GM12878 (cell line): ENCODE data around the gene EFNA4. TPM values are rescaled to one million over a fixed set of nuclear protein-coding genes. Genes with fewer than 3 reads are reported as not detected.
A peak's percentile ranks its signal among the peaks of the same experiment; 100 is the strongest.

Experiments used
- ATAC-seq: fragments of 200-7000 bp; cut with Tn5 transposase; 3 replicates; pipeline ENCODE4 v1.9.1; 2020; ENCODE audit warnings: mild to moderate bottlenecking, moderate library complexity
- BruUV-seq: library from RNA; stranded (reverse); fragments of 400-500 nt; replicated peaks from 2 replicates; lab custom pipeline; 2021; lab: Mats Ljungman, UMichigan
- CTCF ChIA-PET: fragments of 300-600 bp; sonication (Branson Sonifier 250); formaldehyde crosslinking; extraction: SDS; loops from one replicate; lab custom pipeline; 2021; ENCODE audit warnings: inconsistent platforms; lab: Yijun Ruan, JAX
- POLR2A ChIA-PET: fragments of 350-600 bp; formaldehyde crosslinking; extraction: SDS; loops from one replicate; lab custom pipeline; 2021; ENCODE audit warnings: inconsistent platforms; lab: Charles Lee
- RAD21 ChIA-PET: fragments of 300-600 bp; sonication (Branson Sonifier 250); formaldehyde crosslinking; loops from one replicate; lab custom pipeline; 2023; ENCODE audit warnings: antibody characterized with exemption; ENCODE audit not compliant: unreplicated experiment; lab: Charles Lee
- SMC1A ChIA-PET: fragments of 300-600 bp; sonication (Branson Sonifier 250); formaldehyde crosslinking; loops from one replicate; lab custom pipeline; 2023; ENCODE audit not compliant: unreplicated experiment, uncharacterized antibody; lab: Charles Lee
- DNase-seq: peaks from one replicate; pipeline ENCODE4 v3.0.0-alpha.2; 2011; ENCODE audit warnings: low read depth, low spot score
- FAIRE-seq: peaks from 3 replicates; lab custom pipeline; 2011; peaks lifted over from hg19 to GRCh38; lab: Jason Lieb, UNC
- H2AFZ ChIP-seq: 2 replicates; pipeline ENCODE4 v1.6.0; 2011; ENCODE audit warnings: low read depth, low read length, control low read depth; ENCODE audit not compliant: control insufficient read depth
- H3K27ac ChIP-seq: 2 replicates; pipeline ENCODE4 v1.5.1; 2011; ENCODE audit warnings: control low read depth; ENCODE audit not compliant: control insufficient read depth, insufficient read depth
- H3K27me3 ChIP-seq, 2 experiments: replicated peaks in 1 of 2; 2 replicates each; pipeline versions ENCODE4 v1.6.0 to v1.6.1; 2011; ENCODE audit warnings: low read length in 1 of 2; ENCODE audit not compliant: control insufficient read depth in 2 of 2, insufficient read depth in 2 of 2
- H3K36me3 ChIP-seq, 2 experiments: 2 replicates each; pipeline ENCODE4 v1.5.1; 2011; ENCODE audit warnings: low read length in 1 of 2; ENCODE audit not compliant: control insufficient read depth in 2 of 2, insufficient read depth in 2 of 2
- H3K4me1 ChIP-seq: 2 replicates; pipeline ENCODE4 v1.6.1; 2011; ENCODE audit warnings: mild to moderate bottlenecking, low read length, moderate library complexity, mixed read lengths; ENCODE audit not compliant: control insufficient read depth, insufficient read depth
- H3K4me2 ChIP-seq: 2 replicates; pipeline ENCODE4 v1.6.0; 2011; ENCODE audit warnings: control low read depth; ENCODE audit not compliant: control insufficient read depth, insufficient read depth
- H3K4me3 ChIP-seq: fragments of 200-600 bp; sonication (generic); 2 replicates; pipeline ENCODE4 v1.5.1; 2016
- H3K79me2 ChIP-seq: 2 replicates; pipeline ENCODE4 v1.6.0; 2011; ENCODE audit warnings: low read length; ENCODE audit not compliant: control insufficient read depth, insufficient read depth
- H3K9ac ChIP-seq: 2 replicates; pipeline ENCODE4 v1.8.0; 2011; ENCODE audit warnings: low read length, control low read depth, mixed read lengths; ENCODE audit not compliant: control insufficient read depth, insufficient read depth
- H3K9me3 ChIP-seq: replicated peaks from 3 replicates; pipeline ENCODE4 v1.5.1; 2011; ENCODE audit warnings: mild to moderate bottlenecking, low read length; ENCODE audit not compliant: control insufficient read depth, insufficient read depth
- H4K20me1 ChIP-seq: 2 replicates; pipeline ENCODE4 v1.6.0; 2011; ENCODE audit not compliant: control insufficient read depth, insufficient read depth
- BRCA1 ChIP-seq: IDR thresholded peaks from 2 replicates; pipeline ENCODE4 v1.6.1; 2011; ENCODE audit warnings: low read depth, low read length, improper control_type of control experiment
- EZH2 ChIP-seq: IDR thresholded peaks from 2 replicates; pipeline ENCODE4 v1.6.1; 2012; ENCODE audit warnings: low read depth, mild to moderate bottlenecking, control low read depth, inconsistent platforms, low read length, borderline replicate concordance; ENCODE audit not compliant: control insufficient read depth
- GABPA ChIP-seq: IDR thresholded peaks from 2 replicates; pipeline ENCODE4 v1.6.1; 2014; ENCODE audit warnings: antibody characterized with exemption, low read depth, mild to moderate bottlenecking, inconsistent platforms
- GATAD2B ChIP-seq: fragments of 450-650 bp; conservative IDR thresholded peaks from 2 replicates; pipeline ENCODE4 v1.6.1; 2017; ENCODE audit warnings: low read depth, mild to moderate bottlenecking, moderate library complexity
- HDAC6 ChIP-seq: fragments of 200-600 bp; sonication (generic); IDR thresholded peaks from one replicate; pipeline ENCODE4 v1.8.0; 2017; ENCODE audit warnings: antibody characterized with exemption; ENCODE audit not compliant: unreplicated experiment
- MEF2B ChIP-seq: fragments of 450-650 bp; IDR thresholded peaks from 2 replicates; pipeline ENCODE4 v1.6.1; 2018; ENCODE audit warnings: mild to moderate bottlenecking, moderate library complexity; ENCODE audit not compliant: partially characterized antibody, poor library complexity, severe bottlenecking
- NFYB ChIP-seq: IDR thresholded peaks from 2 replicates; pipeline ENCODE4 v1.6.1; 2011; ENCODE audit warnings: low read depth, mild to moderate bottlenecking, low read length, improper control_type of control experiment, moderate library complexity; ENCODE audit not compliant: insufficient read depth
- SUZ12 ChIP-seq: fragments of 200-600 bp; sonication (generic); IDR thresholded peaks from one replicate; pipeline ENCODE4 v1.6.1; 2018; ENCODE audit warnings: antibody characterized with exemption, mild to moderate bottlenecking; ENCODE audit not compliant: unreplicated experiment
- WGBS: methylation state at CpG from one replicate; pipeline ENCODE4 v1.1.6; 2016; ENCODE audit warnings: low lambda C conversion rate; ENCODE audit not compliant: insufficient replicate concordance, insufficient coverage; ENCODE audit errors: missing lambda C conversion rate; 5-methylcytosine and 5-hydroxymethylcytosine counted together
- in situ Hi-C: fragments of 300-500 bp; cut with MboI; formaldehyde crosslinking; loops from 9 replicates; pipeline ENCODE4 v1.14.3; 2018; ENCODE audit warnings: mixed read lengths
- intact Hi-C: fragments of 100-400 bp; cut with micrococcal nuclease; formaldehyde crosslinking; loops from one replicate; pipeline ENCODE4 v1.14.2; 2022; ENCODE audit not compliant: unreplicated experiment
- polyA plus RNA-seq, 11 experiments: library from polyadenylated mRNA; depleted of rRNA in 4 of 11; unstranded in 6 of 11; stranded (reverse) in 5 of 11; fragments of >200 nt; fragmentation: Nextera tagmentation in 4 of 11; fragmentation: Illumina TruSeq in 1 of 11; extraction: Ambion mirVana in 4 of 11; extraction: Trizol in 1 of 11; gene quantifications; 1 replicate in 1 of 11; 2 replicates in 10 of 11; pipeline versions ENCODE4 v1.2.1 to v1.2.3, GENCODE V29; 2011 to 2016; ENCODE audit warnings: inconsistent platforms in 2 of 11, missing spikeins in 2 of 11, low read depth in 1 of 11
- total RNA-seq, 4 experiments: library from RNA; depleted of rRNA in 3 of 4; stranded (reverse); fragments of >200 nt in 3 of 4; fragmentation: Illumina TruSeq in 1 of 4; extraction: Trizol in 1 of 4; gene quantifications; 2 replicates each; pipeline versions ENCODE4 v1.2.1 to v1.2.3, GENCODE V29; 2013 to 2021
- TF ChIP-seq, protein P1 (sequence below): IDR thresholded peaks from 2 replicates; pipeline ENCODE4 v1.6.1; 2011; ENCODE audit warnings: borderline replicate concordance, low read depth, mild to moderate bottlenecking, moderate library complexity, low read length; ENCODE audit not compliant: insufficient read depth, poor library complexity, severe bottlenecking

The EFNA4 gene
- total and polyA plus RNA-seq, 10 of the 15 experiments (the other 5 are each of a cell fraction or from before 2014, with no cell fraction given) = 0.52 to 14.1 (median 4.8) TPM

DNA sequence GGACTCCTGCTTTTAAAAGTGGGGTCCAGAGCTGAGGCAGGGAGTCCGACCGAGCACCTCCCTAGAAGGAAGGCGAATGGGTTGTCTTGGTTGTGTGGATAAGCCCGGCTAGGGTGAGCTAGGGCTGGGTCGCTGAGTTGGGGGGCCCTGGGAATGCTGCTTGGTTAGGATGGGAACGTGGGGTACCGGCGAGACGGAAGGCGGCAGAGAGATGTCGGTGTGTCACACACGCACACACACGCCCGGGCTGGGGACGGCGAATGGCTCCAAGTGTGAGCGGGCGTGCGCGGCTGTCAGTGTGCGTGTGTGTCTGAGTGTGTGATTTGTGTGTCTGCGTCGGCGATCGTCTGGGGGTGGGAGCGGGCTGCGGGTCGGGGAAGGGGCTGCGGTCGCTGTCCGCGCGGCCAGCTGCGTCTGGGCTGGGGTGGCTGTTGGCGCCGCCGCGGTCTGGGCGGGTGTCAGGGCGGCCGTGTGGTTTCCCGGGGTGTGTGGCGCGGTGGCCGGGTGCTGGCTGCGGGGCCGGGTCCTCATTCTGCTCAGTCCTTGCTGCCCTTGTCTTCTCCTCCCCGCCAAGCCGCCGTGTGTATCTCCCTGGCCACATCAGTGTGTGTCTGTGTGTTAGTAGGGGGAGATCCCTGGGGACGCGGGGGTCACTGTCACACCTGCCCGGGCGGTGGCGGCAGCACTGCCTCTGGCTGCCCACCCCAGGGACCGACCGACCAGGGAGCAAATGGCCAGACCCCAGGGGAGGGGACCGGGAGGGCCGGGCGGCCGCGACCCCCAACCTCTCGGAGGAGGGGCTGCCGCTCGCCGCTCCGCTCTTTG lies 16.2 kb downstream of the EFNA4 start:
- Histone ChIP-seq H3K9ac (no peak overlapping the region), H3K36me3 (no peaks in the 10 kb centered on the region), H3K9me3 (no peaks in the 10 kb centered on the region), H3K27me3 (peaks cover 23 to 26% of the 10 kb centered on the region in 2 experiments), H3K27ac (no peak overlapping the region), H3K4me2 (peak overlapping the region; percentile 79), H4K20me1 (no peaks in the 10 kb centered on the region), H3K79me2 (no peaks in the 10 kb centered on the region), H3K4me1 (peaks cover 34% of the 10 kb centered on the region), H3K4me3 (0 out of 2 replicates have a peak overlapping the region, but pooled peaks have one; percentile 59), H2AFZ (no peak overlapping the region)
- no peak for ATAC-seq
- POLR2A ChIA-PET = interaction anchor here (1.5 kb wide), 1 partner anchor 15 kb away, joined by 4 read pairs; no protein-coding TSS in a partner anchor
- in situ Hi-C loops (no loop called here), intact Hi-C loops (loop anchor here (10.0 kb wide), 1 partner anchor 595 kb away; no protein-coding TSS in a partner anchor)
- 4% methylated on average over 44 of the region's 67 CpGs for WGBS
- FAIRE-seq = no peak
- RAD21 ChIA-PET = interaction anchor here (1.2 to 1.6 kb wide), 2 partner anchors 15 to 93 kb away, joined by 3 to 6 read pairs; partner anchors contain the start of gene KRTCAP2
- CTCF ChIA-PET = interaction anchor here (1.4 to 4.4 kb wide), 3 partner anchors 17 to 71 kb away, joined by 3 to 27 read pairs (median 6); partner anchors contain the start of genes ADAM15 and EFNA4
- SMC1A ChIA-PET = interaction anchor here (1.7 kb wide), 1 partner anchor 18 kb away, joined by 8 read pairs; no protein-coding TSS in a partner anchor
- TF ChIP-seq HDAC6 (no peak), NFYB (no peak), GABPA (no peak), SUZ12 (peak; percentile 74), MEF2B (peak; percentile 22), EZH2 (peak; percentile 60; the same call in 1 of the 2 replicates), GATAD2B (0 out of 2 replicates have a peak, but pooled peaks have one; percentile 17), BRCA1 (no peak)
- TF ChIP-seq, protein P1, sequence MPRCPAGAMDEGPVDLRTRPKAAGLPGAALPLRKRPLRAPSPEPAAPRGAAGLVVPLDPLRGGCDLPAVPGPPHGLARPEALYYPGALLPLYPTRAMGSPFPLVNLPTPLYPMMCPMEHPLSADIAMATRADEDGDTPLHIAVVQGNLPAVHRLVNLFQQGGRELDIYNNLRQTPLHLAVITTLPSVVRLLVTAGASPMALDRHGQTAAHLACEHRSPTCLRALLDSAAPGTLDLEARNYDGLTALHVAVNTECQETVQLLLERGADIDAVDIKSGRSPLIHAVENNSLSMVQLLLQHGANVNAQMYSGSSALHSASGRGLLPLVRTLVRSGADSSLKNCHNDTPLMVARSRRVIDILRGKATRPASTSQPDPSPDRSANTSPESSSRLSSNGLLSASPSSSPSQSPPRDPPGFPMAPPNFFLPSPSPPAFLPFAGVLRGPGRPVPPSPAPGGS = no peak
- no TSS peak for BruUV-seq
- DNase-seq = no peak
